SKM-1 treated with dmso at 0.1 percent for 144 hours (cell line): ENCODE results near the gene GOLGA7B.

Experiments
- DNase-seq: peaks from one replicate; lab custom pipeline; 2025; ENCODE audit not compliant: unreplicated experiment; lab: John Stamatoyannopoulos, UW

Gene GOLGA7B

GRCh38 chr10:97891497-97892167 lies 42.0 kb downstream of the GOLGA7B start:
- no peak for DNase-seq

DNA sequence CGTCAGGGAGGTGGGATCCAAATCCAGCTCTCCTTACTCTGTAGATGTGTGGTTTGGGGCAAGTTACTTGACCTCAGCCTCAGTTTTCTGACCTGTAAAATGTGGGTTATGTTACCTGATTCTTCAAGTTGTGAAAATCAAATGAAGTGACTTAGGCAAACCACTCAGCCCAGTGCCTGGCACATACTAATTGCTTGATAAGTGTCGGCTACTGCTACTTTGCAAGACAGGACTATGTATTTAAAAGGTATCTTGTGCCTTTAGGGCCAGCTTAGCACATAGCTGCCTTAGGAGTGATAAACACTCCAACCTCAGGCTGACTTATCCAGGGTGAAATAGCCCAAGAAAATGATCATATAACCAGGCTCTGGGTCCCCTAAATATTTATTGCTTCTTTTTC lies 42.9 kb downstream of the GOLGA7B start:
- no peak for DNase-seq

DNA sequence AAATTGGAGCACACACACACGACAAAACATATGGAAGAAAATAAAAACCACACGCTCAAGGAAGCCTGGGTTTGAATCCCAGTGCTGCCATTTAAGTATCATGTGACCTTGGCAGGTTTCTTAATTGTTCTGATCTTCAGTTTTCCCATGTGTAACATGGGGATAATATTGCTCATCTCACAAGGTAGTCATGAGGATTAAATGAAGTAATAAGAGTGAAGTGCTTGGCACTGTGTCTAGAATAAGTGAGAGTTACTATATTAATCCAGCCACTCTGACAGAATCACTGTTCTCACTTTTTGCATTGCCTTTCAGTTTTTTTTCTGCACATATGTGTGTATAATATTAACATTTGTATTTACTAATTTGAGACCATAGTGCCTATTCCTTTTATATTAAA lies 43.3 kb downstream of the GOLGA7B start:
- DNase-seq: no peak

DNA sequence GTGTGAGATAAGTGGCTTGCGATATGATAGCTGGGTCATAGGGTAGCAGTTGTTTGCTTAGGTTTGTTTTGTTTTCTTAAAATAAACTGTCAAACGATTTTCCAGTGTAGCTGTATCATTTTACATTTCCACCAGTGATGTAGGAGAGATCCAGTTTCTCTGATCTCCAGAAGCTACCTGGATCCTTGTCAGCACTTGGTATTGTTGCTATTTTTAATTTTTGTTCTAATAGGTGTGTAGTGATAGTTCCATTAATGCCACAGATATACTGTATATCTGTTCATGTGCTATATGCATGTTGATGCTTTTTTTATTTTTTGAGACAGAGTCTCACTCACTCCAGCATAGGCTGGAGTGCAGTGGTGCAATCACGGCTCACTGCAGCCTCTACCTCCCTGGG lies 44.4 kb downstream of the GOLGA7B start:
- DNase-seq: no peak

DNA sequence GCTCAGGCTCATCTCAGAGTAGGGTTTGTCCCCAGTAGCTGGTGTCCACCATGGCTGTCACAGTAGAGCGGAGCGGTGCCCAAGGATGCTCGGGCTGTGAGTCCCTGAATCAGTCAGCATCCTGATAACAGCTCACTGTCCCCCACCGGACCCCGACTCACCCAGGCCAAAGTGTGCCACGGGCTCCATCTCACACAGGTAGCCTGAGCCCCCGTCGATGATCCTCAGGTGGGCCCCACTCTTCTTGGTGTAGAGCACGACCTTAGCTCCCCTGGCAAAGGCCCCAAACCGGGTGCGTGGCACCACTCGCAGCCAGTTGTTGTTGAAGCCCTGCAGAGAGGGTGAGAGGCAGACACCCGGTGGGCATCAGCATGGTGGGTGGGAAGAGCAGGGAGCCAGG lies 45.4 kb downstream of the GOLGA7B start:
- DNase-seq: no peak

DNA sequence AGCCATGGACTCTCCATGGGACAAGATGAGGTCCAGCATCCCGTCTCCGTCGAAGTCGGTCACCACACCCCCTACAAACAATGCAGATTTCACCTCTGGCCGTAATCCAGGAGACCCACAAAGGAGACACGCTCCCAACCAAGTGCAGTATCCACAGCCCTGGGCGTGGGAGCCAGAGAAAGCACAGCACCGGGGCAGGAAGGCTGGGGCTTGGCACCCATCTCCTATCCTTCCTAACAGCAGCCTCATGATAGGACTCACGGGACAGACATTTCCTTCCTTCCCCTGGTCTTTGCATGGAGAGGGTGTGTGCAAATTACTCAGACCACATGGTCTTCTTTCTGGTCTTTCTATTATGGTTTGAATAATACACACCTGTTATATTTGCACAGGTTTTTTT lies 46.3 kb downstream of the GOLGA7B start:
- no peak for DNase-seq

DNA sequence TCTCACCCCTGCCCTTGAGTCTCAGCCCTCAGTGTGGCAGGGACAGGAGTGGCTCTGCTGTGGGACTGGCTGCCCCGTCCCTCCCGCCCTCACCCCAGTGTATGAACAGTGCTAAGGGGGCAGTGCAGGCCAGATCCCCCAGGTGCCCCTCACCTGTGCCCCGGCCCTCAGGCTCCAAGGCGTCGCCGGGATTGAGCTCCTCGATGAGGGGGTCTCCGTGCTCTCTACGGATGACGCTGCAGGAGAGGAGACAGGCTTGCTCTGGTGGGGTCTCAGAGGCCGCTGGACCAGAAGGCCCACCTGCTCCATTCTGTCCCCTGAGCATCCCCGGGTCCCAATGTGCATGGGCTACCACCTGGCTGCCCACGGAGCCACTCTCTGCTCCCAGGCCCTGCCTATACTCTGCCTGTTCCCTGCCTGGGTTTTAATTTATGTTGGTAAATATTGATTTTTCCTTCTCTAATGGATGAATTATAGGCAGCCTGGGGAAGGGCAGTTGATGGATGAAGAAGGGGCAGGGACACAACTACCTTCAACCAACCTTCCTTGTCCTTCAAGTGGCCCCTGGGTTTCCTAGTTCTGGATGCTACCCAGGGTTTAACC lies 47.2 kb downstream of the GOLGA7B start:
- no peak for DNase-seq

DNA sequence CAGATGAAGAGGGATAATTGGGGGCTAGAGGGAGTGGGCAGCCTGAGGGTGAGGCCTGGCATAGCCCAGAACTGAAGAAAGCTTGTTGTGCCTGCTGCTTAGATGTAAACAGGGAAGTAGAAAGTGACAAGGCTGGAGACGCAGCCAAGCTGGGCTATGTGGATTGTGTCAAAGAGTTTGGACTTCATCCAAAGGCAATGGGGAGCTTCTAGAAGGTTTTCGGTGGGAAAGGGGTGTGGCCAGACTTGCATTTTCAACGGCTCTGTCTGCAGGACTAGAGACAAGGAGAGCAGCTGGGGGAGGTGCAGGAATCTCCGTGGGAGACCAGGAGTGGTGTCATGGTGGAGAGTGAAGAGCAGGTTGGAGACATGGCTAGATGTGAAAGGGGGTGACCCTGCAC lies 48.8 kb downstream of the GOLGA7B start:
- no peak for DNase-seq

GRCh38 chr10:97901381-97901780 lies 51.7 kb downstream of the GOLGA7B start:
- DNase-seq: no peak

DNA sequence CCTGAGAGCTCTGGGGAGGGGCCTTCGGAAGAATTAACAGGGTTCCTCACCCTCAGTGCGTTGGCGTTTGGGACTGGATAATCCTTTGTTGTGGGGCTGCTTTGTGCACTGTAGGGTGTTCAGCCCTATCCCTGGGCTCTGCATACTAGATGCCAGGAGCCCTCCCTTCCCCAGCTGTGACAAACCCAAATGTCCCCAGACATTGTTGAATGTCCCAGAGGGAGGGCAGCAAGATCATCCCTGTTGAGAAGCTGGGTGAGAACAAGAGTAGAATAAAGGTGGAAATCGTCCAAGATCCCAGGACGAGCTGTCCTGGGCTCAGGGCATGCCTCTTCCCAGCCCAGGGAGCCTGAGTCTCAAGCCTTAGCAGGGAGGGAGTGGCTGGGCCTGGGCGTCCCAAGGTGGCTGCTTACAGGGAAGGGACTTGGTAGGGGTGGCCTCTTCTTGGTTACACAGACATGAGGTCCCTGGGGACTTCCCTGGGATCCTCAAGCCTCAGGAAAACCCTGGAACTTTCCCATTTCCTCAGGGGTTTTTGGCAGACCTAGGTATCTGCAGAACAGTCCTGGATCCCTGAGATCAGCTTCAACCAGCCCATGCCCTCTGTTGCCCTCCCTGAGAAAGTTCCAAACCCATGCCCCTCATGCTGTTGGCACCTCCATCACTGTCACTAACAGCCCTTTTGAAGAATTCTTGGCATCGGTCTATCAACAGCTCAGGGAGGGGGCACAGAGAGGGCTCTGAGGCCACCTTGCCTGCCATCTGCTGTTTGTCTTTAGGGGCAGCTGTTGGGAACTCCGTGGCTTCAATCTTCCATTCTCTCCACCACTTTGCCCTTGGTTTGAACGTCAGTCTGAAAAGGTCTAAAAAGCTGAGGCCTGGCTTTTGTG lies 53.7 kb downstream of the GOLGA7B start:
- no peak for DNase-seq

DNA sequence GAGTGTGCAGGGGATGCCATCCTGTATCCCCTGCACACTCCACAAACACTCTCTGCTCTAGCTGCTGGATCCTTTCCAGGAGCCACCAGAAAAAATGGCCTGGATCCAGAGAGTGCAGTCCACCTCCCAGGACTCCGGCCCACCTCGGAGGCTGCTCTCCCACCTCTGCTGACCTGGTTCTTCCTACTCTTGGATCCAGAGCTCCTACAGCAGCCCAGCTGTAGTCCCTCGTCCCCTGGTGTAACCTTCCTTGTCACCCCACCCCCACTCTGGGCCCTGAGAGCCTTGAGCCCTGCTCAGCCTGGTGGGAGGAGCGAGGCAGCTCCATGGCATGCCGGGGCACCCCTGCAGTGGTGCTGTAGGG lies 54.4 kb downstream of the GOLGA7B start:
- no peak for DNase-seq

- DNase-seq: no peak
Measured at GRCh38 chr10:97904576-97904975, 54.9 kb downstream of the GOLGA7B start.

- DNase-seq: no peak
Measured at GRCh38 chr10:97905276-97905675, 55.6 kb downstream of the GOLGA7B start.

GRCh38 chr10:97907211-97907610 lies 57.6 kb downstream of the GOLGA7B start:
- DNase-seq: no peak

GRCh38 chr10:97907830-97908229 lies 58.2 kb downstream of the GOLGA7B start:
- DNase-seq: no peak

DNA sequence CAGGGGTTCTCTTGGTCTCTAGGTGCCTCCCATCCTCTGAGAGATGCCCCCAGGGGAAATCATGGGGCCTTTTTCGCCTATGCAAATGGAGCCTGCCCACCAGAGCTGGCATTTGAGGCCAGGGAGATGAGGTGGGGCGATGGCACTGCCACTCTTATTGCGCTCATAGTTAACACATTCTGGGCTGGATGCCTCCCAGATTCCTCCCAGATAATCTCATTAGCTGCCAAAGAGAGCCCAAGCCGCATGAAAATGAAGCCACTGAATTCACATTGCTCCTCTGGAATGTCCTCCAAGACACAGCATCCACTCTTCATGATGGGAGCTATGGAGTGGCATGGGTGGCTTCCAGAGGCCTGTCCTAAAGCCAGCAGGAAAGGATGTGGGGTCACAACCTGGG lies 61.0 kb downstream of the GOLGA7B start:
- no peak for DNase-seq

GRCh38 chr10:97911217-97911616 lies 61.6 kb downstream of the GOLGA7B start:
- DNase-seq: no peak

DNA sequence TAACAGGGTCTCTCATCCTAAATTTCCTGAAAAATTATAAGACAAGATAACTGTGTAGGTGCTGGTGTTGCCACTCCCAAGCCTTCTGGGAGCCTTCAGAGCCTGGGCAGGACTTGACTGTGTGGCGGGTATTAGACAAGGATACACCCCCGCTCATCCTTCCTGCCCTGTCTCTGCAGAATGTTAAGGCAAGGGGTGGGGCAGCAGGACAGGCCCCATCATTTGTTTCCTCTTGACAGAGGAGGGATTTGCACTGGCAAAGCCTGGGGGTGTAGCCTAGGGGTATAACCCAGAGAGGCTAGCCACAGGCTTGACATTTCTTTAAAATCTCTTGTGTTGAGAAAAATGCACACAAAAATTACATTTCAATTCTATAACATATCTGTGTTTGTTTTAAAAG lies 63.5 kb downstream of the GOLGA7B start:
- DNase-seq: no peak

GRCh38 chr10:97913614-97914013 lies 64.0 kb downstream of the GOLGA7B start:
- no peak for DNase-seq

DNA sequence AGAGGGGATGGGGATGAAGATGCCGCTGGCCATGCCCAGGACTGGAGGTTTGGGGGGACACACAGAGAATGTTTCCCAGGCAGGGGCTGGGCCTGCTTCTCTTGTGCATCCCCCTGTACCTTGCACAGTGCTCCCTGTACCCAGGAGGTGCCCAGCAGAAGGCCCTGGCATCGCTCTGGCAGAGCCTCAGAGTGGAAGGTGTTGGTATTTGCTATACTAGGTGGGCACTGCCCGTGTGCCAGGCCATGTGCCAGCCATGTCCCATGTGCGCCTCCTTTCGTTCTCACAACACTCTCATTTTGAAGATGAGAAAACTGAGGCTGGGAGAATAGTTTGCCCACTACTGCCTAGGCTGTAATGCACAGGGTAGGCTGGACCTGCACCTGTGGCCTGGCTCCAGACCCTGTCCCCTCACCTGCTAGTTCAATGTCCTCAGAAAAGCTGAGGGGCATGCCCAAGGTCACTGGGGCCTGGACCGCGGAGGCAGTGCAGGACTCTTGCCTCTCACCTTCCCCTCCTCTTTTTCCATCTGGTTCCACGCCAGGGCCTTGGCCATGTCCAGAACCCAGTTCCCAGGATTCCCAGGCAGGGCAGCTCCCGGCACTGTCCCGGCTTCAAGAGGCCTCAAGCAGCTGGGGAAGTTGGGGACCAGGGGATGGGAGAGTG lies 64.7 kb downstream of the GOLGA7B start:
- DNase-seq: no peak

- no peak for DNase-seq
Measured at GRCh38 chr10:97914837-97915211, 65.2 kb downstream of the GOLGA7B start.
